Heart left ventricle (tissue), 13 donors: ENCODE measurements around the gene RMND5B.

Experiments
- POLR2A ChIP-seq, 2 donors: fragments of 450-650 bp; IDR thresholded peaks; one replicate each; pipeline ENCODE4 v1.6.1; 2017; ENCODE audit warnings: antibody characterized with exemption in 2 of 2, mild to moderate bottlenecking in 2 of 2, moderate library complexity in 2 of 2
- TF ChIP-seq, protein P1 (sequence below), 12 donors: fragments of 200-600 bp; sonication (generic) in 4 of 12; IDR thresholded peaks; one replicate each; pipeline versions ENCODE4 v1.5.0 to v1.8.0; 2018 to 2022; ENCODE audit warnings: antibody characterized with exemption in 12 of 12, mild to moderate bottlenecking in 5 of 12
- donor health status: ischemic (EF 13 %, LVEDD 7.1; RV severe dilation, severe dysfunction).
- donor health status: DM: no; HTN: yes; CAD: no.
- donor health status: DM: no; HTN: no; CAD: no.
- donor health status: ischemic (EF 25% LVEDD 6.9; RV normal size, moderate dysfunction).
- donor health status: ischemic (EF 25% LVEDD 5.7; RV mildly dilated, moderate dysfunction).
- donor health status: ischemic (EF 35%, LVEDD 5.7; RV mildly dilated, moderate dysfunction).
- donor health status: nonischemic (EF 11% LVEDD 7.7; RV severe dilation, severe dysfunction).
- donor health status: DM: yes; HTN: yes; CAD: no.
- donor health status: PGD.
- donor health status: ischemic (EF 29% LVEDD 5.4; RV normal size, mild dysfunction).
- donor health status: nonischemic (EF 23%, LVEDD 6.1; RV moderate dilation, normal function).

DNA sequence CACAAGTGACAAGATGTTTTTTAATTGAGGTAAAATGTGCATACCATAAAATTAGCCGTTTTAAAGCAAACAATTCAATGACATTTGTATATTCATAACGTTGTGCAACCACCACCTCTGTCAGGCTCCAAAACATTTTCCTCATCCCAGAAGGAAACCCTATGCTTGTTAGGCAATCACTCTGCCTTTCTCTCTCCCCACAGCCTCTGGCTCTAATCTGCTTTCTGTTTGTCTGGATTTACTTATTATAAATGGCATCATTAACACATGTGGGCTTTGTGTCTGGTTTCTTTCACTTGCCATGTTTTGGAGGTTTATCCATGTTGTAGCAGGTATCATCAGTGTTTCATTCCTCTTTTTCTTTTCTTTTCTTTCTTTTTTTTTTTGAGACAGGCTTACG is 18.9 kb upstream of the RMND5B start:
- TF ChIP-seq, protein P1, sequence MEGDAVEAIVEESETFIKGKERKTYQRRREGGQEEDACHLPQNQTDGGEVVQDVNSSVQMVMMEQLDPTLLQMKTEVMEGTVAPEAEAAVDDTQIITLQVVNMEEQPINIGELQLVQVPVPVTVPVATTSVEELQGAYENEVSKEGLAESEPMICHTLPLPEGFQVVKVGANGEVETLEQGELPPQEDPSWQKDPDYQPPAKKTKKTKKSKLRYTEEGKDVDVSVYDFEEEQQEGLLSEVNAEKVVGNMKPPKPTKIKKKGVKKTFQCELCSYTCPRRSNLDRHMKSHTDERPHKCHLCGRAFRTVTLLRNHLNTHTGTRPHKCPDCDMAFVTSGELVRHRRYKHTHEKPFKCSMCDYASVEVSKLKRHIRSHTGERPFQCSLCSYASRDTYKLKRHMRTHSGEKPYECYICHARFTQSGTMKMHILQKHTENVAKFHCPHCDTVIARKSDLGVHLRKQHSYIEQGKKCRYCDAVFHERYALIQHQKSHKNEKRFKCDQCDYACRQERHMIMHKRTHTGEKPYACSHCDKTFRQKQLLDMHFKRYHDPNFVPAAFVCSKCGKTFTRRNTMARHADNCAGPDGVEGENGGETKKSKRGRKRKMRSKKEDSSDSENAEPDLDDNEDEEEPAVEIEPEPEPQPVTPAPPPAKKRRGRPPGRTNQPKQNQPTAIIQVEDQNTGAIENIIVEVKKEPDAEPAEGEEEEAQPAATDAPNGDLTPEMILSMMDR (IDR thresholded peaks at IDR 0.05): no peak
- no peak for TF ChIP-seq POLR2A (IDR thresholded peaks at IDR 0.05)
